Neural progenitor cell (in vitro differentiated cells): ENCODE measurements around the gene IDI1. TPM values are rescaled to one million over a fixed set of nuclear protein-coding genes. Genes with fewer than 3 reads are reported as not detected.

Source experiments
- DNase-seq: peaks from one replicate; pipeline ENCODE4 v3.0.0-alpha.2; 2016; ENCODE audit warnings: low spot score
- H2AFZ ChIP-seq: fragments of 200-600 bp; sonication (generic); replicated peaks from 2 replicates; pipeline ENCODE4 v1.6.1; 2016; ENCODE audit warnings: antibody characterized with exemption
- H3F3A ChIP-seq: fragments of 200-600 bp; sonication (generic); 2 replicates; pipeline ENCODE4 v1.6.1; 2016; ENCODE audit warnings: antibody characterized with exemption, low read depth
- H3K27ac ChIP-seq: fragments of 200-600 bp; sonication (generic); 2 replicates; pipeline ENCODE4 v1.5.1; 2016; ENCODE audit warnings: mild to moderate bottlenecking
- H3K27me3 ChIP-seq: fragments of 200-600 bp; sonication (generic); 2 replicates; pipeline ENCODE4 v1.6.1; 2016; ENCODE audit warnings: mild to moderate bottlenecking, moderate library complexity
- H3K36me3 ChIP-seq: fragments of 200-600 bp; sonication (generic); 2 replicates; pipeline ENCODE4 v1.5.1; 2016
- H3K4me1 ChIP-seq: fragments of 200-600 bp; sonication (generic); 2 replicates; pipeline ENCODE4 v1.6.1; 2016; ENCODE audit warnings: mixed run types
- H3K4me2 ChIP-seq: fragments of 200-600 bp; sonication (generic); 2 replicates; pipeline ENCODE4 v1.6.1; 2016
- H3K4me3 ChIP-seq: fragments of 200-600 bp; sonication (generic); 2 replicates; pipeline ENCODE4 v1.5.1; 2016
- H3K79me2 ChIP-seq: fragments of 200-600 bp; sonication (generic); 2 replicates; pipeline ENCODE4 v1.6.1; 2016; ENCODE audit warnings: low read depth
- H3K9ac ChIP-seq: fragments of 200-600 bp; sonication (generic); 2 replicates; pipeline ENCODE4 v1.6.1; 2016
- H3K9me3 ChIP-seq: fragments of 200-600 bp; sonication (generic); 2 replicates; pipeline ENCODE4 v1.5.1; 2016; ENCODE audit warnings: low read depth
- H4K20me1 ChIP-seq: fragments of 200-600 bp; sonication (generic); 2 replicates; pipeline ENCODE4 v1.6.1; 2016; ENCODE audit warnings: low read depth
- H3K27ac Mint-ChIP-seq: 3 replicates; pipeline ENCODE4 v1.8.0; 2021; ENCODE audit warnings: mixed read lengths
- H3K27me3 Mint-ChIP-seq: 2 replicates; pipeline ENCODE4 v1.8.0; 2022; ENCODE audit warnings: low read depth, mild to moderate bottlenecking, inconsistent platforms, moderate library complexity, mixed read lengths; ENCODE audit not compliant: insufficient read depth
- H3K36me3 Mint-ChIP-seq: 3 replicates; pipeline ENCODE4 v1.8.0; 2021; ENCODE audit warnings: mixed read lengths
- H3K4me1 Mint-ChIP-seq: 3 replicates; pipeline ENCODE4 v1.8.0; 2021; ENCODE audit warnings: mixed read lengths
- H3K4me3 Mint-ChIP-seq: 3 replicates; pipeline ENCODE4 v1.8.0; 2021; ENCODE audit warnings: mild to moderate bottlenecking, moderate library complexity, mixed read lengths
- H3K9me3 Mint-ChIP-seq: 3 replicates; pipeline ENCODE4 v1.8.0; 2020; ENCODE audit warnings: mixed read lengths
- EZH2 ChIP-seq: fragments of 200-600 bp; sonication (generic); IDR thresholded peaks from 2 replicates; pipeline ENCODE4 v1.6.1; 2017; ENCODE audit warnings: antibody characterized with exemption, mild to moderate bottlenecking, moderate library complexity
- EZH2phosphoT487 ChIP-seq: fragments of 200-600 bp; sonication (generic); IDR thresholded peaks from 2 replicates; pipeline ENCODE4 v1.6.1; 2017; ENCODE audit warnings: antibody characterized with exemption
- total RNA-seq: library from RNA; depleted of rRNA; stranded (reverse); fragments of >200 nt; gene quantifications from 2 replicates; pipeline ENCODE4 v1.2.3, GENCODE V29; 2015; ENCODE audit warnings: low replicate concordance
- TF ChIP-seq, protein P1 (sequence below): fragments of 200-600 bp; sonication (generic); IDR thresholded peaks from 2 replicates; pipeline ENCODE4 v1.5.1; 2017; ENCODE audit warnings: antibody characterized with exemption, mild to moderate bottlenecking

Gene IDI1
- total RNA-seq, 1 donor from 2014 or later = 168 TPM

DNA sequence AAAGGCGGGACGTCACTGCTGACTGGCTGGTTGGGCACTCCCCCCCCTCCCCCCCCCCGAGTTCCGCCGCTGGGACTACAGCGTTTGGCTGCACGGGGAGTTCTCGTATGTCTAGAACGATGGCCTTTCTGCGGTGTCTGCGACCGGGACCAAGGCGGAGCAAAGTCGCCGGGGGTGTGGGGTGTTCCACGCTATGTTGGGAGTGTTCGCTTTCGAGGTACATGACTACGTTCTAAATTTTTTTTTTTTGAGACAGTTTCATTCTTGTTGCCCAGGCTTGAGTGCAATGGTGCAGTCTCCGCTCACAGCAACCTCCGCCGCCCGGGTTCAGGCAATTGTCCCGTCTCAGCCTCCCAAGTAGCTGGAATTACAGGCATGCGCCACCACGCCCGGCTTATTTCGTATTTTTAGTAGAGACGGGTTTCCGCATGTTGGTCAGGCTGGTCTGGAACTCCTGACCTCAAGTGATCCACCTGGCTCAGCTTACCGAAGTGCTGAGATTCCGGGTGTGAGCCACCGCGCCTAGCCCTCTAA is 573 bp upstream of the IDI1 start:
- Histone ChIP-seq H3K4me3 (peak overlapping the region; percentile 80), H3K27ac (peak overlapping the region; percentile 100), H2AFZ (no peak overlapping the region), H3K9ac (peak overlapping the region; percentile 61), H3K4me2 (peak overlapping the region; percentile 85), H3K79me2 (peaks cover 82% of the 10 kb centered on the region), H3K9me3 (no peaks in the 10 kb centered on the region), H3F3A (peaks cover 52% of the 10 kb centered on the region), H3K4me1 (peaks cover 7% of the 10 kb centered on the region), H3K27me3 (no peaks in the 10 kb centered on the region), H3K36me3 (no peaks in the 10 kb centered on the region), H4K20me1 (peaks cover 66% of the 10 kb centered on the region)
- H3K9me3 Mint-ChIP-seq = no peaks in the 10 kb centered on the region
- H3K27me3 Mint-ChIP-seq = peaks cover 9% of the 10 kb centered on the region
- peaks cover 43% of the 10 kb centered on the region for H3K4me1 Mint-ChIP-seq
- H3K27ac Mint-ChIP-seq = peak overlapping the region; percentile 85
- peaks cover 31% of the 10 kb centered on the region for H3K36me3 Mint-ChIP-seq
- peak overlapping the region; percentile 98 for H3K4me3 Mint-ChIP-seq
- TF ChIP-seq EZH2phosphoT487 = no peak
- DNase-seq = peak; percentile 75

DNA sequence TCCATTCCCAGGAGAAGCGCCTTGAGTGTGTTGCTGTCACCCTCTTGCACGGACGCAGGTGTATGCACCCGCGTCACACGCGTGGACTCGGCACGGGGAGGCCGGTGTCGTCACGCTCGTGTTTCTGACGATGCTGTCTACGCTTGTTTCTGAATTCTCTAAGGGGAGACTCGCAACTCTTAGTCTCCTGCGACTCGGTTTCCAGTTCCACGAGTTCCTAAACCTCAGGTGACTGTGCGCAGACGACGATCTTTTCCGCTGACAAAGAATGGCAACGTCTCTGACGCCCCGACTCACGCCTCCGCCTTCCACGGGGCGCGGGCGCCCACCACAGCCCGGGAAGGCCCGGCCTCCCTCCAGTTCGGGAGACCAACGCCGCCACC is 579 bp downstream of the IDI1 start:
- no peaks in the 10 kb centered on the region for H3K27me3 ChIP-seq
- peaks cover 37% of the 10 kb centered on the region for H3K36me3 Mint-ChIP-seq
- no peaks in the 10 kb centered on the region for H3K9me3 ChIP-seq
- H3K27ac Mint-ChIP-seq = no peak overlapping the region
- TF ChIP-seq EZH2phosphoT487 = no peak
- TF ChIP-seq, protein P1, sequence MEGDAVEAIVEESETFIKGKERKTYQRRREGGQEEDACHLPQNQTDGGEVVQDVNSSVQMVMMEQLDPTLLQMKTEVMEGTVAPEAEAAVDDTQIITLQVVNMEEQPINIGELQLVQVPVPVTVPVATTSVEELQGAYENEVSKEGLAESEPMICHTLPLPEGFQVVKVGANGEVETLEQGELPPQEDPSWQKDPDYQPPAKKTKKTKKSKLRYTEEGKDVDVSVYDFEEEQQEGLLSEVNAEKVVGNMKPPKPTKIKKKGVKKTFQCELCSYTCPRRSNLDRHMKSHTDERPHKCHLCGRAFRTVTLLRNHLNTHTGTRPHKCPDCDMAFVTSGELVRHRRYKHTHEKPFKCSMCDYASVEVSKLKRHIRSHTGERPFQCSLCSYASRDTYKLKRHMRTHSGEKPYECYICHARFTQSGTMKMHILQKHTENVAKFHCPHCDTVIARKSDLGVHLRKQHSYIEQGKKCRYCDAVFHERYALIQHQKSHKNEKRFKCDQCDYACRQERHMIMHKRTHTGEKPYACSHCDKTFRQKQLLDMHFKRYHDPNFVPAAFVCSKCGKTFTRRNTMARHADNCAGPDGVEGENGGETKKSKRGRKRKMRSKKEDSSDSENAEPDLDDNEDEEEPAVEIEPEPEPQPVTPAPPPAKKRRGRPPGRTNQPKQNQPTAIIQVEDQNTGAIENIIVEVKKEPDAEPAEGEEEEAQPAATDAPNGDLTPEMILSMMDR = no peak
- no peak for TF ChIP-seq EZH2
- H3K27me3 Mint-ChIP-seq = peaks cover 9% of the 10 kb centered on the region
- peak overlapping the region; percentile 80 for H3K4me3 ChIP-seq
- peaks cover 57% of the 10 kb centered on the region for H3F3A ChIP-seq
- H3K27ac ChIP-seq = peak overlapping the region; percentile 100
- peaks cover 82% of the 10 kb centered on the region for H3K79me2 ChIP-seq
- peak overlapping the region; percentile 84 for H3K9ac ChIP-seq
- H3K4me1 ChIP-seq = peaks cover 4% of the 10 kb centered on the region
- no peak overlapping the region for H2AFZ ChIP-seq
- DNase-seq = no peak
- H3K36me3 ChIP-seq = no peaks in the 10 kb centered on the region
- no peaks in the 10 kb centered on the region for H3K9me3 Mint-ChIP-seq
- H3K4me2 ChIP-seq = peak overlapping the region; percentile 85
- H3K4me1 Mint-ChIP-seq = peaks cover 42% of the 10 kb centered on the region
- H4K20me1 ChIP-seq = peaks cover 70% of the 10 kb centered on the region
- peak overlapping the region; percentile 98 for H3K4me3 Mint-ChIP-seq

DNA sequence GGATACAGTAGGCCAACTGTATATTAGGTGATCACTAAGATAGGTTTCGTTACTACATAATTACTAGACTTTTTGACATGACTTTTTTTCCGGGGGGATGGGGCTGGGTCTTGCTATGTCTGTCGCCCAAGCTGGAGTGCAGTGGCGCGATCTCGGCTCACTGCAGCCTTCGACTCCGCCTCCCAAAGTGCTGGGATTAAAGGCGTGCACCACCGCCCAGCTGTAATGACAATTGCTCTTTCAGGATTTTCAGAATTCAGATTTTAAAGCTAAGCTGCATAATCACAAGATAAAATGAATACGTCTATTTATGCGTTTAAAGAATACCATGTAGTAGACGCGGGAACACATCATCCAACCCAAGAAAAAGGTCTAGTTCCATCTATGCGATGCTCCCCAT is 982 bp downstream of the IDI1 start:
- Mint-ChIP-seq H3K9me3 (no peaks in the 10 kb centered on the region), H3K27me3 (peaks cover 9% of the 10 kb centered on the region), H3K4me1 (peaks cover 42% of the 10 kb centered on the region), H3K27ac (peak overlapping the region; percentile 43), H3K4me3 (peak overlapping the region; percentile 98), H3K36me3 (peaks cover 38% of the 10 kb centered on the region)
- Histone ChIP-seq H2AFZ (no peak overlapping the region), H3K27me3 (no peaks in the 10 kb centered on the region), H3K79me2 (peaks cover 82% of the 10 kb centered on the region), H3F3A (peaks cover 60% of the 10 kb centered on the region), H3K27ac (peak overlapping the region; percentile 100), H3K36me3 (peaks cover 3% of the 10 kb centered on the region), H3K9ac (peak overlapping the region; percentile 84), H3K4me1 (peaks cover 4% of the 10 kb centered on the region), H3K4me2 (peak overlapping the region; percentile 85), H3K4me3 (peak overlapping the region; percentile 80), H3K9me3 (no peaks in the 10 kb centered on the region), H4K20me1 (peaks cover 73% of the 10 kb centered on the region)
- DNase-seq = peak; percentile 62
- TF ChIP-seq, protein P1 = no peak
- TF ChIP-seq EZH2phosphoT487 (no peak), EZH2 (no peak)

DNA sequence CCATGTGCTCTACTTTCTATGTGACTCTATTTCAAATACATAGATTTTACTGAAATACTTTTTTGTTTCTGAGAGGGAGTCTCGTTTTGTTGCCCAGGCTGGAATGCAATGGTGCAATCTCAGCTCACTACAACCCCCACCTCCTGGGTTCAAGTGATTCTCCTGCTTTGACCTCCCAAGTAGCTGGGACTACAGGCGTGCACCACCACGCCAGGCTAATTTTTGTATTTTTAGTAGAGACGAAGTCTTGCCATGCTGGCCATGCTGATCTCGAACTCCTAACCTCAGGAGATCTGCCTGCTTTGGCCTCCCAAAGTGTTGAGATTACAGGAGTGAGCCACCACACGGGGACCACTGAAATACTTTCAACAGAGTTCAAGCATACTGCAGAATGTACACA is 3.5 kb downstream of the IDI1 start:
- Histone ChIP-seq H3F3A (peaks cover 60% of the 10 kb centered on the region), H3K36me3 (peaks cover 26% of the 10 kb centered on the region), H3K4me1 (peaks cover 4% of the 10 kb centered on the region), H3K79me2 (peaks cover 67% of the 10 kb centered on the region), H3K4me2 (peak overlapping the region; percentile 48), H3K9ac (no peak overlapping the region), H3K9me3 (no peaks in the 10 kb centered on the region), H3K27ac (no peak overlapping the region), H2AFZ (no peak overlapping the region), H3K27me3 (no peaks in the 10 kb centered on the region), H3K4me3 (peak overlapping the region; percentile 25), H4K20me1 (peaks cover 69% of the 10 kb centered on the region)
- H3K27ac Mint-ChIP-seq = no peak overlapping the region
- DNase-seq = no peak
- H3K36me3 Mint-ChIP-seq = peaks cover 31% of the 10 kb centered on the region
- TF ChIP-seq, protein P1 = no peak
- no peak for TF ChIP-seq EZH2
- TF ChIP-seq EZH2phosphoT487 = no peak
- H3K4me1 Mint-ChIP-seq = peaks cover 31% of the 10 kb centered on the region
- peaks cover 9% of the 10 kb centered on the region for H3K27me3 Mint-ChIP-seq
- no peaks in the 10 kb centered on the region for H3K9me3 Mint-ChIP-seq
- peak overlapping the region; percentile 80 for H3K4me3 Mint-ChIP-seq
